Activated T-helper 1 cell treated with Interleukin-2 at 50 U/mL for 16 hours (primary cell): ENCODE data around the gene LMTK3.

ENCODE experiments used
- DNase-seq: peaks from one replicate; pipeline ENCODE4 v3.0.0-alpha.2; 2020; ENCODE audit warnings: low read depth

The LMTK3 gene

GRCh38 chr19:48444936-48445200 lies 66.8 kb downstream of the LMTK3 start:
- no peak for DNase-seq

- no peak for DNase-seq
Measured at GRCh38 chr19:48444129-48444935, 67.3 kb downstream of the LMTK3 start.

- DNase-seq: no peak
Measured at GRCh38 chr19:48443731-48444128, 67.9 kb downstream of the LMTK3 start.

GRCh38 chr19:48443256-48443655 lies 68.4 kb downstream of the LMTK3 start:
- no peak for DNase-seq

GRCh38 chr19:48442116-48443035 lies 69.3 kb downstream of the LMTK3 start:
- DNase-seq: no peak

GRCh38 chr19:48441360-48442050 lies 70.1 kb downstream of the LMTK3 start:
- no peak for DNase-seq

- DNase-seq: no peak
Measured at GRCh38 chr19:48436586-48436985, 75.0 kb downstream of the LMTK3 start.
